SK-N-SH treated with all-trans-retinoic acid at 6 μM for 48 hours (cell line): ENCODE data around the gene ADAMTS17.

Source experiments
- ARNTL ChIP-seq: fragments of 450-650 bp; formaldehyde crosslinking; IDR thresholded peaks from 2 replicates; pipeline ENCODE4 v1.5.0; 2020; ENCODE audit warnings: low read depth, mild to moderate bottlenecking, moderate library complexity, borderline replicate concordance
- CSDC2 ChIP-seq: fragments of 250-450 bp; sonication (Bioruptor Pico); IDR thresholded peaks from 2 replicates; pipeline ENCODE4 v1.5.0; 2020; ENCODE audit warnings: mild to moderate bottlenecking, moderate library complexity
- ESRRG ChIP-seq: fragments of 250-450 bp; sonication (Bioruptor Pico); IDR thresholded peaks from 2 replicates; pipeline ENCODE4 v1.6.1; 2021; ENCODE audit warnings: mild to moderate bottlenecking
- ISL1 ChIP-seq: fragments of 250-450 bp; sonication (Bioruptor Pico); IDR thresholded peaks from 2 replicates; pipeline ENCODE4 v2.1.2; 2022; ENCODE audit warnings: mild to moderate bottlenecking, moderate library complexity
- OSR1 ChIP-seq: fragments of 250-450 bp; sonication (Bioruptor Pico); IDR thresholded peaks from 2 replicates; pipeline ENCODE4 v1.8.0; 2022; ENCODE audit warnings: moderate library complexity, mild to moderate bottlenecking, inconsistent platforms
- POU6F1 ChIP-seq: fragments of 250-450 bp; sonication (Bioruptor Pico); IDR thresholded peaks from 2 replicates; pipeline ENCODE4 v1.8.0; 2021; ENCODE audit warnings: low read depth, mild to moderate bottlenecking, moderate library complexity, borderline replicate concordance
- TOX ChIP-seq: fragments of 250-450 bp; sonication (Bioruptor Pico); IDR thresholded peaks from 2 replicates; pipeline ENCODE4 v1.8.0; 2021; ENCODE audit warnings: mild to moderate bottlenecking, moderate library complexity, borderline replicate concordance
- ZFP3 ChIP-seq: fragments of 250-450 bp; sonication (Bioruptor Pico); IDR thresholded peaks from 2 replicates; pipeline ENCODE4 v1.5.0; 2020; ENCODE audit warnings: mild to moderate bottlenecking, moderate library complexity
- ZFP30 ChIP-seq: fragments of 450-650 bp; formaldehyde crosslinking; IDR thresholded peaks from 2 replicates; pipeline ENCODE4 v1.5.0; 2022; ENCODE audit warnings: mild to moderate bottlenecking, moderate library complexity

GRCh38 chr15:100020614-100021013 is 321.2 kb downstream of the ADAMTS17 start:
- TF ChIP-seq ISL1 (CRISPR knock-in tag) (no peak), TOX (CRISPR knock-in tag) (no peak), ESRRG (CRISPR knock-in tag) (no peak), OSR1 (CRISPR knock-in tag) (no peak), ZFP30 (CRISPR knock-in tag) (no peak), POU6F1 (CRISPR knock-in tag) (no peak), CSDC2 (no peak), ZFP3 (CRISPR knock-in tag) (no peak), ARNTL (no peak)
